ENCODE data around the gene LTK.

Gene LTK

GRCh38 chr15:41476416-41477048 lies 37.1 kb downstream of the LTK start:
- H3K36me3 ChIP-seq (ENCODE audit: insufficient read depth, low read length): peaks cover 76% of the 10 kb centered on the region
- no peak overlapping the region for H3K9ac ChIP-seq (ENCODE audit: low read length)
- TF ChIP-seq CTCF (IDR thresholded peaks at IDR 0.05; ENCODE audit: low read length): no peak
- no peak for TF ChIP-seq EZH2 (IDR thresholded peaks at IDR 0.05; ENCODE audit: borderline replicate concordance, low read length)
- no peaks in the 10 kb centered on the region for H3K27me3 ChIP-seq (ENCODE audit: insufficient read depth, low read length)
- H3K9me2 ChIP-seq (ENCODE audit: low read depth, low read length): no peaks in the 10 kb centered on the region
- no peak overlapping the region for H3K4me3 ChIP-seq (ENCODE audit: low read depth, low read length, poor library complexity, severe bottlenecking)
- H2AFZ ChIP-seq (ENCODE audit: low read length): no peak overlapping the region
- H4K20me1 ChIP-seq (ENCODE audit: insufficient read depth, low read length): no peaks in the 10 kb centered on the region
- H3F3A ChIP-seq (ENCODE audit: insufficient read depth, low read length): no peaks in the 10 kb centered on the region
- no peaks in the 10 kb centered on the region for H3K9me3 ChIP-seq (ENCODE audit: low read length)
- no peaks in the 10 kb centered on the region for H3K79me2 ChIP-seq (ENCODE audit: insufficient read depth, low read length)
- no peak overlapping the region for H3K27ac ChIP-seq (ENCODE audit: low read depth, low read length, poor library complexity, severe bottlenecking)
- H3K4me1 ChIP-seq (ENCODE audit: insufficient read depth, low read length, severe bottlenecking): no peaks in the 10 kb centered on the region
- no peak overlapping the region for H3K4me2 ChIP-seq (ENCODE audit: low read length)

- TF ChIP-seq EZH2 (IDR thresholded peaks at IDR 0.05; ENCODE audit: borderline replicate concordance, low read length) (no peak), CTCF (IDR thresholded peaks at IDR 0.05; ENCODE audit: low read length) (no peak)
- H3K36me3 ChIP-seq (ENCODE audit: insufficient read depth, low read length): peaks cover 74% of the 10 kb centered on the region
- no peaks in the 10 kb centered on the region for H3K9me2 ChIP-seq (ENCODE audit: low read depth, low read length)
- no peaks in the 10 kb centered on the region for H3F3A ChIP-seq (ENCODE audit: insufficient read depth, low read length)
- no peak overlapping the region for H2AFZ ChIP-seq (ENCODE audit: low read length)
- H4K20me1 ChIP-seq (ENCODE audit: insufficient read depth, low read length): no peaks in the 10 kb centered on the region
- no peaks in the 10 kb centered on the region for H3K9me3 ChIP-seq (ENCODE audit: low read length)
- H3K27ac ChIP-seq (ENCODE audit: low read depth, low read length, poor library complexity, severe bottlenecking): no peak overlapping the region
- no peak overlapping the region for H3K4me3 ChIP-seq (ENCODE audit: low read depth, low read length, poor library complexity, severe bottlenecking)
- no peak overlapping the region for H3K9ac ChIP-seq (ENCODE audit: low read length)
- no peaks in the 10 kb centered on the region for H3K4me1 ChIP-seq (ENCODE audit: insufficient read depth, low read length, severe bottlenecking)
- H3K27me3 ChIP-seq (ENCODE audit: insufficient read depth, low read length): no peaks in the 10 kb centered on the region
- H3K4me2 ChIP-seq (ENCODE audit: low read length): no peak overlapping the region
- no peaks in the 10 kb centered on the region for H3K79me2 ChIP-seq (ENCODE audit: insufficient read depth, low read length)
Observed at GRCh38 chr15:41474941-41475340, 38.7 kb downstream of the LTK start.

GRCh38 chr15:41474436-41474835 lies 39.2 kb downstream of the LTK start:
- no peak overlapping the region for H3K27ac ChIP-seq (ENCODE audit: low read depth, low read length, poor library complexity, severe bottlenecking)
- no peaks in the 10 kb centered on the region for H3K4me1 ChIP-seq (ENCODE audit: insufficient read depth, low read length, severe bottlenecking)
- H3K4me2 ChIP-seq (ENCODE audit: low read length): no peak overlapping the region
- no peaks in the 10 kb centered on the region for H3F3A ChIP-seq (ENCODE audit: insufficient read depth, low read length)
- H3K9me3 ChIP-seq (ENCODE audit: low read length): no peaks in the 10 kb centered on the region
- H3K36me3 ChIP-seq (ENCODE audit: insufficient read depth, low read length): peaks cover 74% of the 10 kb centered on the region
- no peaks in the 10 kb centered on the region for H4K20me1 ChIP-seq (ENCODE audit: insufficient read depth, low read length)
- no peak overlapping the region for H3K9ac ChIP-seq (ENCODE audit: low read length)
- no peak for TF ChIP-seq EZH2 (IDR thresholded peaks at IDR 0.05; ENCODE audit: borderline replicate concordance, low read length)
- TF ChIP-seq CTCF (IDR thresholded peaks at IDR 0.05; ENCODE audit: low read length): no peak
- no peaks in the 10 kb centered on the region for H3K9me2 ChIP-seq (ENCODE audit: low read depth, low read length)
- H3K4me3 ChIP-seq (ENCODE audit: low read depth, low read length, poor library complexity, severe bottlenecking): no peak overlapping the region
- no peaks in the 10 kb centered on the region for H3K27me3 ChIP-seq (ENCODE audit: insufficient read depth, low read length)
- no peak overlapping the region for H2AFZ ChIP-seq (ENCODE audit: low read length)
- no peaks in the 10 kb centered on the region for H3K79me2 ChIP-seq (ENCODE audit: insufficient read depth, low read length)
